GM21515 (cell line): ENCODE data around the gene C1GALT1.
"Not testable (repeated sequence)": the region's sequence is repeated elsewhere in the genome, so short reads cannot be mapped to it uniquely, and the experiment has no call there.

Experiments used
- ATAC-seq: cut with Tn5 transposase; IDR thresholded peaks from one replicate; pipeline ENCODE4 v1.9.1; 2021; ENCODE audit not compliant: unreplicated experiment

Gene C1GALT1

DNA sequence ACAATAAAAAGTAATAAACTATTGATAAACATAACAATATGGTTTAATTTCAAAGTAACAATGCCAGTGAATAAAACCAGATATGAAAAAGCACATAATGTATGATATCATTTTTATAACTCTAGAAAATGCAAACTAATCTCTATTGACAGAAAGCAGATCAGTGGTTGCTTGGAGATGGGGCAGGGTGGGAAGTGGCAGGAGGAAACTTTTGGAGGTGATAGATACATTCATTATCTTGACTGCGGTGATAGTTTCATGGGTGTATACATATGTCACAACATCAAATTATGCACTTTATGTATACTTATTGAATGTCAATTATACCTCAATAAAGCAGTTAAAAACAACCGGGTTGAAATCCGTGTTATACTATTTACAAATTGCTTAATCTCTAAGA is 16.0 kb upstream of the C1GALT1 start:
- ATAC-seq, result no peak

- ATAC-seq, result no peak
These were observed 13.0 kb upstream of the C1GALT1 start for GRCh38 chr7:7169296-7169695.

DNA sequence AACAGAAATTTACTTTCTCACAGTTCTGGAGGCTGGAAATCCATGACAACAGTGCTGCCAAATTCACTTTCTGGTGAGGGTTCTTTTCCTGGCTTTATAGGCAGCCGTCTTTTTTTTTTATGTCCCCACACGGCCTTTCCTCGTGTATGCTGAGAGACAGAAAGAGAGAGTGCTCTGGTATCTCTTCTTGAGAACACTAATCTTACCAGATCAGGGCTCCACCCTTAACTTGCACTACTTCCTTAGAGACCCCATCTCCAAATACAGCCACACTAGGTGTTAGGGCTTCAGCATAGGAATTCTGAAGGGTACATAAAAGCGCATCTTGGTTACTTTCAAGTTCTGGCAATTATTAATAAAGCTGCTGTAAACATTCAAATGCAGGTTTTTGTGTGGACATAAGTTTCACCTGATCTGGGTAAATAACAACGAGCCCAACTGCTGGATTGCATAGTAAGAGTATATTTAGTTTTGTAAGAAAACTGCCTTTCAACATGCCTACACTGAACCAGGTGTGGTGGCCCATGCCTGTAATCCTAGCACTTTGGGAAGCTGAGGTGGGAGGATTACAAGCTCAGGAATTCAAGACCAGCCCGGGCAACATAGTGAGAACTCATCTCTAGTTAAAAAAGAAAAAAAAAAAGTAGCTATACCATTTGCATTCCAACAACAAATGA is 8.2 kb upstream of the C1GALT1 start:
- ATAC-seq, result no peak

GRCh38 chr7:7175075-7175695 is 7.2 kb upstream of the C1GALT1 start:
- ATAC-seq, result no peak

DNA sequence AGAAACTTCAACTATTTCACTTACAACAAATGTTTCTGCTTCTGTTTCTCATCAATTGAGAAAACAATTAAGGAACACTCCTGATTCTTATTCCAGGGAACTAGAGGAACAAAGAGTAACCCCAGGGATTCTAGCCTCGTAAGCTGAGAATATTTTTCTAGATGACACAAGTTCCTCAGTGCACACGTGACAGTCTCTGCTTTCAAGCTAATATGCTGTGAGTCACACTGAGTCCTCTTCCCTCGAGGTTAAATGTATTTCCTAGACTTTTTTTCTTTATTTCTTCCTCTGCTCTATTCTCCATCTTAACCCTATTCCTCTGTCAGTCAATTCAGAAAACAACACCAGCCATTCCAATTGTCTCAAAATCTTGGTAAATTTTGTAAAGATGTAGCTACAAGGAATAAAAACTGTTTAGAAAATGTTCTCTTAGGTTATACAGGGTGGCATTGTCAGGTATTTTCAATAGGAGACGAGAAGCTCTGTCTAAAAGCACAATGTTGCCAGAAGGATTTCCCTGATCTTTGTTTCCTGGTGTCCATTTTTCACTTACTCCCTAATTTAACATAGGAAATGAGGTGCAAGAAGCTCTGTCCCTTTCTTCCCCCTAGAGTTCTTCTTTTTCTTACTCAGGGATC is 5.8 kb upstream of the C1GALT1 start:
- ATAC-seq, result no peak

DNA sequence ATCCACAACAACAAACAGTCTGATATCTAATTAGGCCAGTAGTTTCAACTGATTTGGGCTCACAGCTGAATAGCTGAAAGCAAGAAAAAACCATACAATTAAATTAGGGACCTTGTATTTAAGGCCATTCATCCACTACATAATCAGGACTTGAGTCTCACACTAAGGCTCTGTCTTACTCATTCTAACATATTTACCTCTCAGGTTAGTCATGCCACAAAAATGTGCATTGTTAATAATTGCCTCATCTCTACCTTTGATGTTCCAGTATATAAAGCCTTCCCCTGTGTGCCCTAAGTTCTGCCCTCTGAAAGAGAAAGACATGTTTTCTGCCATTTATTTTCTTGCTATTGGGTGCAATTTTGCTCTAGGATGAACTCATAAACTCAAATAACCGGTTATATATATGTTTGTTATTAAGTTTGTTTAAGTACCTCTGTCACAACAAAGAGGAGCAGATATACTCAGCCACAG is 5.3 kb upstream of the C1GALT1 start:
- ATAC-seq, result no peak

- ATAC-seq, result no peak
These were observed 4.3 kb upstream of the C1GALT1 start for GRCh38 chr7:7178081-7178480.

DNA sequence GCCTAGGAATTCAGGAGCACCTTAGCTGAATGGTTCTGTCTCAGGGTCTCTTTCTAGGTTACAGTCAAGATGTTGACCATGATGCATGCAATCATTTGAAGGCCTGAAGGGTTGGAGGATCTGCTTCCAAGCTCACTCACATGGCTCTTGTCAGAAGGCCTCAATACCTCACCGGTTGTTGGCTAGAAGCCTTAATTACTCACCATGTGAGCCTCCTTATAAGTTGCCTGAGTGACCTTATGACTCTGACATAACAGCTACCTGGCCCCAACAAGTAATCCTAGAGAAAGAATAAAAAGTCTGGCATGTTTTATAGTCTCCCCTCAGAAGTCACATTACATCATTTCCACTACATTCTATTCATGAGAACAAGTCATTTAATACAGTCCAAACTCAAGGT is 3.4 kb upstream of the C1GALT1 start:
- no peak for ATAC-seq

GRCh38 chr7:7180725-7181449 is 1.5 kb upstream of the C1GALT1 start:
- ATAC-seq, result no peak

- peak; percentile 49 for ATAC-seq
These were observed 707 bp upstream of the C1GALT1 start for GRCh38 chr7:7181519-7182155.

GRCh38 chr7:7183061-7183837 is 905 bp downstream of the C1GALT1 start:
- ATAC-seq, result peak; percentile 35

DNA sequence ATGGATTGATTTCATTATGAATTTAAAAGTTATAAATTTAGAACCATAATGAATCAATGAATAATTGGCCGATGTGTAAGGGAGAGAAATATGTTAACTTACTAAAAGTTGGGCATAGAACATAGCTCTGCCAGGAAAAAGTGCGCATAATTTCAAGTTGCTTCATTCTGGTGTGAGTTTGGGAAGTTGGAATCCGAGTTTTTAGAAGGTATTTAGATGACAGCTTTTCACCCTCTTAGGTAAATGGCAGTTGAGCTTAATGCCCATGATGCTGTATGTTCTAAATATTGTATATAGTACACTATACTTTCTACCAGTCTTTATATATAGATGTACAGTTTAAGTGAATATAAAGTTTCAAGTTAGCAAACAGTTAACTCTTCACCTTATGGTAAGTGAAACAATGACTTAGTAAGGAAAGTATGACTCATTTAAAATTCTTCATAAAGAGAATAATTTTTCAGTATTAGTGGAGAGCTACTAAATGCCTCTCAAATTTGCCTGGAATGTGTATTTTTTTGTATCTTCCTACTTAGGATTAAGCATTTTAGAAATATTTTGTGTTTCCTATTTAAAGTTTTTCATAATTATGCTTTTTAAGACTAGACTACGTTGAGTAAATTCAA is 1.6 kb downstream of the C1GALT1 start:
- ATAC-seq, result no peak

GRCh38 chr7:7185371-7185989 is 3.1 kb downstream of the C1GALT1 start:
- no peak for ATAC-seq

DNA sequence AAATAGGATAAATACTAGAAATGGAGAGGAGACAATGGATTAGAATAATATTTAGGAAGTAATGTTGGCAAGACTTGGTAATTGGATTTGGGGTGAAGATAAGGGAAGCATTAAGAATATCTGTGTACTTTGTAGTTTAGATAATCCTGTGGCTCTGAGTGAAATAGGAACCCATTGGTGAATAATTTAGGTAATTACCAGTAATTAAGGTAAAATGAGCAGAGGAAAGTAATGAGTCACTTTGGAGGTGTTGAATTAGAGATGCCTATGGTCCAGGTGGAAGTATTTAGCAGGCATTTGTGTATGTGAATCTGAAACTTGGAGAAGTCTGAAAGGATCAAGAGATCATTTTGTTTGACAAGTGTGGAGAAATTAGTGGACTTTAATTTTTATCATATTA is 5.7 kb downstream of the C1GALT1 start:
- no peak for ATAC-seq

DNA sequence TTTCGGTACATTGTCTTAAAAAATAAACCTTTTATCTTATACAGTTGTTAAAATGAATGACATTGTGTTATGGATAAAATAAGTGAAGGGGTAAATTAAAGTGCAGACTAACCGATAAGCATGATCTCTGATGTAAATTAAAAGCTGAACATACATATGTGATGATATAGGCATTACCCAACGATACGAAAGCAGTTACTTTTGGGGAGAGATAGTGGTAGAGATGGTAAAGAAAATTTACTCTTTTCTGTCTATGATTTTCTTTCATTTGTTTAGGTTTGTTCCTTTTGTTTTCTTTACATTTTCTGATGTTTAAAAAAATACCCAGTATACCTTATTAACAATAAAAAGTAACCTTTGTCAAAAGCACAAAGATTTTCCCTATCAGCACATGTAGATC is 6.4 kb downstream of the C1GALT1 start:
- ATAC-seq, result no peak

GRCh38 chr7:7190142-7190541 is 7.8 kb downstream of the C1GALT1 start:
- ATAC-seq, result no peak

DNA sequence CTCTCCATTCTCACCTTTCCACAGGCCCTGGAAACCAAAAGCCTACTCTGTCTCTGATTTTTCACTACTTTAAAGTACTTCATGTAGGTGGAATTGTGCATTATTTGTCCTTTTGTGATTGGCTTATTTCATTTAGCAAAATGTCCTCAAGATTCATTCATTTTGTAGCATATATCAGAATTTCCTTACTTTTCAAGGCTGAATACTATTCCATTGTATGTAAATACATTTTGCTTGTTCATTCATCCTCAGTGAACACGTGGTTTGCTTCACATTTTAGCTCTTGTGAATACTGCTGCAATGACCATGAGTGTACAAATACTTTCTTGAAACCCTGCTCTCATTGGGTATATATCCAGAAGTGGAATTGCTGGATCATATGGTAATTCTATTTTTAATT is 8.8 kb downstream of the C1GALT1 start:
- no peak for ATAC-seq

DNA sequence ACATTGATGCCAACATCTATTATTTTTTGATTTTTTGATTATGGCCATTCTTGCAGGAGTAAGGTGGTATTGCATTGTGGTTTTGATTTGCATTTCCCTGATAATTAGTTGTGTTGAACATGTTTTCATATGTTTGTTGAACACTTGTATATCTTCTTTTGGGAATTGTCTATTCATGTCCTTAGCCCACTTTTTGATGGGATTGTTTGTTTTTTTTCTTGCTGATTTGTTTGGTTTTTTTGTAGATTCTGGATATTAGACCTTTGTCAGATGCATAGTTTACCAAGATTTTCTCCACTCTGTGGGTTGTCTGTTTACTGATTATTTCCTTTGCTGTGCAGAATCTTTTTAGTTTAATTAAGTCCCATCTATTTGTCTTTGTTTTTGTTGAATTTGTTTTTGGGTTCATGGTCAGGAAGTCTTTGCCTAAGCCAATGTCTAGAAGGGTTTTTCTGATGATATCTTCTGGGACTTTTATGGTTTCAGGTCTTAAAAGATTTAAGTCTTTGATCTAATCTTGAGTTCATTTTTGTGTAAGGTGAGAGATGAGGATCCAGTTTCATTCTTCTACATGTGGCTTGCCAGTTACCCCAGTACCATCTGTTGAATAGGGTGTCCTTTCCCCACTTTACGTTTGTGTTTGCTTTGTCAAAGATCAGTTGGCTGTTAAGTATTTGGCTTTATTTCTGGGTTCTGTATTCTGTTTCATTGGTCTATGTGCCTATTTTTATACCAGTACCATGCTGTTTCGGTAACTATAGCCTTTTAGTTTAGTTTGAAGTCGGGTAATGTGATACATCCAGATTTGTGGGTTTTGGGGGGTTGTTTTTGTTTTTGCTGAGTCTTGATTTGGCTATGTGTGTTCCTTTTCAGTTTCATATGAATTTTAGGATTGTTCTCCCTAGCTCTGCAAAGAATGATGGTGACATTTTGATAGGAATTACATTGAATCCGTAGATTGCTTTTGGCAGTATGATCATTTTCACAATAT is 10.7 kb downstream of the C1GALT1 start:
- ATAC-seq, result not testable (repeated sequence)
